Measurements from ENCODE around the gene CAB39.

DNA sequence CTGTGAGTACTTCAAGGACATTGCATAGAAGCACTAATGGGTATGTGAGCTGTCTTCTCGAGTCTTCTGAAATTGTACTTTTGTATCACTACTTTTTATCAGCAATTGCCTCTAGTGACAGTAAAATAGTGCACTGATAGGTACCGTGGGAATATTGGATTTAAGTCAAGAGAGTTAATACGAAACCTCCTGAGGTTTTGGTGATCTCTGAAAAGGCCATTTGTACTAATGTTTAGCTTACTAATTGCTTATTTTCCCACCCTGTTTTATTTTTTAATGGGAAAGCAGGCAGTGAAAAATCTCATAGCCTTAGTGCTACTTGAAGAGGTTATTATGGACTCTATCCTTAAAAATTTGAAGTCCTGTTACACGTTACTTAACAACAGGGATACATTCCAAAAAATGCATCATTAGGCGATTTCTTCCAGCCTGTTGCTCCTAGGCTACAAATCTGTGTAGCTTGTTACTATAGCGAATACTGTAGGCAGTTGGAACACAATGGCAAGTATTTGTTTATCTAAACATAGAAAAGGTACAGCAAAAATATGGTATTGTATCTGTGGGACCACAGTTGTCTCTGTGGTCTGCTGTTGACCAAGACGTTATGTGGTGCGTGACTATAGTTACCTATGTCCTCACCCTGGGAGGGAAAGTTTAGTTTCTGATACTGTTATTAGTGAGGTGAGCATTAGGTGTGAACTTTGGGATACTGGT, 65.9 kb downstream of the CAB39 start:
- TF ChIP-seq FOXA1 (IDR thresholded peaks at IDR 0.05) (no peak), SP1 (IDR thresholded peaks at IDR 0.05) (no peak), ELF4 (IDR thresholded peaks at IDR 0.05) (no peak), CTBP1 (IDR thresholded peaks at IDR 0.05; ENCODE audit: borderline replicate concordance) (no peak), TARDBP (IDR thresholded peaks at IDR 0.05) (no peak)
